Naive thymus-derived CD4-positive, alpha-beta T cell (primary cell): ENCODE results near the gene TTC7B. TPM values are rescaled to one million over a fixed set of nuclear protein-coding genes. Genes with fewer than 3 reads are reported as not detected.

ENCODE experiments used
- ATAC-seq: fragments of 150-1000 bp; cut with Tn5 transposase; 2 replicates; pipeline ENCODE4 v1.10.0; 2021; ENCODE audit warnings: mild to moderate bottlenecking, moderate library complexity
- CTCF ChIA-PET: fragments of 350-600 bp; sonication (Branson Sonifier 250); formaldehyde crosslinking; loops from one replicate; lab custom pipeline; 2021; ENCODE audit warnings: antibody characterized with exemption; lab: Charles Lee
- POLR2A ChIA-PET: fragments of 350-600 bp; sonication (Branson Sonifier 250); formaldehyde crosslinking; loops from one replicate; lab custom pipeline; 2021; ENCODE audit warnings: antibody characterized with exemption, inconsistent platforms; lab: Charles Lee
- DNase-seq, 9 donors: peaks; one replicate each; pipeline versions ENCODE4 v3.0.0 to v3.0.0-alpha.2; 2020 to 2022; ENCODE audit warnings: mixed read lengths in 1 of 9
- H3K27ac ChIP-seq: one replicate; pipeline ENCODE4 v1.7.0; 2013; ENCODE audit warnings: mild to moderate bottlenecking, low read depth, low read length, moderate library complexity
- H3K27me3 ChIP-seq, 2 donors: one replicate each; pipeline ENCODE4 v1.7.0; 2013; ENCODE audit warnings: low read length in 2 of 2, mild to moderate bottlenecking in 2 of 2, moderate library complexity in 2 of 2; ENCODE audit not compliant: control insufficient read depth in 2 of 2, insufficient read depth in 2 of 2
- H3K36me3 ChIP-seq, 3 experiments: 1 replicate in 2 of 3; 2 replicates in 1 of 3; pipeline ENCODE4 v1.7.0; 2013; ENCODE audit warnings: low read length in 3 of 3, mild to moderate bottlenecking in 3 of 3, moderate library complexity in 1 of 3; ENCODE audit not compliant: insufficient read depth in 3 of 3, control insufficient read depth in 2 of 3
- H3K4me1 ChIP-seq, 2 donors: one replicate each; pipeline ENCODE4 v1.7.0; 2013; ENCODE audit warnings: low read length in 2 of 2, mild to moderate bottlenecking in 2 of 2, moderate library complexity in 1 of 2; ENCODE audit not compliant: control insufficient read depth in 2 of 2, insufficient read depth in 2 of 2
- H3K4me3 ChIP-seq: 2 replicates; pipeline ENCODE4 v1.7.0; 2013; ENCODE audit warnings: mild to moderate bottlenecking, low read length
- H3K9me3 ChIP-seq, 3 experiments: 1 replicate in 2 of 3; 2 replicates in 1 of 3; pipeline ENCODE4 v1.7.0; 2013; ENCODE audit warnings: low read length in 3 of 3; ENCODE audit not compliant: control insufficient read depth in 2 of 3
- H3K27ac Mint-ChIP-seq, 9 donors: one replicate each; pipeline ENCODE4 v1.8.0; 2020 to 2022; ENCODE audit warnings: mixed read lengths in 9 of 9, mild to moderate bottlenecking in 8 of 9, moderate library complexity in 5 of 9, inconsistent platforms in 2 of 9
- H3K27me3 Mint-ChIP-seq, 5 donors: one replicate each; pipeline ENCODE4 v1.8.0; 2021 to 2022; ENCODE audit warnings: mixed read lengths in 5 of 5, mild to moderate bottlenecking in 1 of 5
- H3K36me3 Mint-ChIP-seq, 5 donors: one replicate each; pipeline ENCODE4 v1.8.0; 2020 to 2022; ENCODE audit warnings: mixed read lengths in 5 of 5, mild to moderate bottlenecking in 3 of 5, inconsistent platforms in 1 of 5
- H3K4me1 Mint-ChIP-seq, 7 donors: one replicate each; pipeline ENCODE4 v1.8.0; 2020 to 2022; ENCODE audit warnings: mixed read lengths in 7 of 7, mild to moderate bottlenecking in 3 of 7, inconsistent platforms in 1 of 7
- H3K4me3 Mint-ChIP-seq, 10 donors: one replicate each; pipeline ENCODE4 v1.8.0; 2020 to 2022; ENCODE audit warnings: mild to moderate bottlenecking in 10 of 10, mixed read lengths in 10 of 10, moderate library complexity in 6 of 10, inconsistent platforms in 2 of 10
- H3K9me3 Mint-ChIP-seq, 11 donors: one replicate each; pipeline ENCODE4 v1.8.0; 2020 to 2022; ENCODE audit warnings: mixed read lengths in 11 of 11, mild to moderate bottlenecking in 4 of 11, inconsistent platforms in 1 of 11, moderate library complexity in 1 of 11
- intact Hi-C, 2 donors: fragments of 100-400 bp; cut with micrococcal nuclease; formaldehyde crosslinking; loops; one replicate each; pipeline ENCODE4 v1.15.1; 2023
- polyA plus RNA-seq, 2 donors: library from polyadenylated mRNA; unstranded; fragments of 300-500 nt; fragmentation: Illumina TruSeq; gene quantifications; one replicate each; pipeline ENCODE4 v1.2.3, GENCODE V29; 2021
- total RNA-seq, 6 experiments: library from RNA in 5 of 6; stranded (reverse) in 5 of 6; gene quantifications; 1 replicate in 5 of 6; 2 replicates in 1 of 6; pipeline ENCODE4 v1.2.3 and lab custom pipeline; 2021 to 2026

Gene TTC7B
- total and polyA plus RNA-seq, 7 experiments from 2014 or later = 0.08 to 9.5 (median 3.4) TPM; not detected in 2

DNA sequence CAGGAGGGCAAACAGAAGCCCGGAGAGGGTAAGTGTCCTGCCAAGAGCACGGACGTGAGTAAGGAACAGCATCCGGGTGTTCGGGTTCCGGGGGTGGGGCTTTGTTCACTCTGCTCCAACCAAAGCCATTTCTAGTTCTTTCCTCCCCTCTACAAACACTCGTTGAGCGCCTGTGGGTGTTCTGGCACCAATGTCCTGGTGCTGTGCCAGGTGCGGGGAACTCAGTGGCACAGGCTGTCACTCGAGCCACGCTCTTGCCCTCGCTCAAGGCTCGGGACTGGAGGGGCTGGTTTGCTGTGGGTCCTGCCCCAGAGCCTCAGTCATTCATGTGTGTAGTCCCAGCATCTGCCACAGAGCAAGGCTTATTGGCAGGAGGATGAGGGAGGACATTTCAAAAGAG, 261.9 kb downstream of the TTC7B start:
- H3K27ac ChIP-seq = no peak overlapping the region
- no peaks in the 10 kb centered on the region for H3K27me3 Mint-ChIP-seq
- ChIA-PET CTCF (no interaction called here), POLR2A (no interaction called here)
- H3K4me1 ChIP-seq = no peaks in the 10 kb centered on the region
- DNase-seq = no peak
- H3K4me3 ChIP-seq = no peak overlapping the region
- intact Hi-C loops = no loop called here
- H3K4me3 Mint-ChIP-seq = no peak overlapping the region
- H3K9me3 ChIP-seq = no peaks in the 10 kb centered on the region
- H3K4me1 Mint-ChIP-seq = no peaks in the 10 kb centered on the region
- H3K36me3 Mint-ChIP-seq = no peaks in the 10 kb centered on the region
- H3K27ac Mint-ChIP-seq = no peak overlapping the region
- H3K27me3 ChIP-seq = no peaks in the 10 kb centered on the region
- H3K36me3 ChIP-seq = no peaks in the 10 kb centered on the region
- no peak for ATAC-seq
- H3K9me3 Mint-ChIP-seq = no peaks in the 10 kb centered on the region

- Histone ChIP-seq H3K36me3 (no peaks in the 10 kb centered on the region), H3K27ac (no peak overlapping the region), H3K4me1 (no peaks in the 10 kb centered on the region), H3K27me3 (no peaks in the 10 kb centered on the region), H3K4me3 (no peak overlapping the region), H3K9me3 (no peaks in the 10 kb centered on the region)
- Mint-ChIP-seq H3K4me1 (no peaks in the 10 kb centered on the region), H3K4me3 (no peak overlapping the region), H3K36me3 (no peaks in the 10 kb centered on the region), H3K9me3 (no peaks in the 10 kb centered on the region), H3K27me3 (no peaks in the 10 kb centered on the region), H3K27ac (no peak overlapping the region)
- no peak for ATAC-seq
- ChIA-PET POLR2A (no interaction called here), CTCF (no interaction called here)
- intact Hi-C loops = no loop called here
- no peak for DNase-seq
These were observed 262.3 kb downstream of the TTC7B start for GRCh38 chr14:90553921-90554336.

DNA sequence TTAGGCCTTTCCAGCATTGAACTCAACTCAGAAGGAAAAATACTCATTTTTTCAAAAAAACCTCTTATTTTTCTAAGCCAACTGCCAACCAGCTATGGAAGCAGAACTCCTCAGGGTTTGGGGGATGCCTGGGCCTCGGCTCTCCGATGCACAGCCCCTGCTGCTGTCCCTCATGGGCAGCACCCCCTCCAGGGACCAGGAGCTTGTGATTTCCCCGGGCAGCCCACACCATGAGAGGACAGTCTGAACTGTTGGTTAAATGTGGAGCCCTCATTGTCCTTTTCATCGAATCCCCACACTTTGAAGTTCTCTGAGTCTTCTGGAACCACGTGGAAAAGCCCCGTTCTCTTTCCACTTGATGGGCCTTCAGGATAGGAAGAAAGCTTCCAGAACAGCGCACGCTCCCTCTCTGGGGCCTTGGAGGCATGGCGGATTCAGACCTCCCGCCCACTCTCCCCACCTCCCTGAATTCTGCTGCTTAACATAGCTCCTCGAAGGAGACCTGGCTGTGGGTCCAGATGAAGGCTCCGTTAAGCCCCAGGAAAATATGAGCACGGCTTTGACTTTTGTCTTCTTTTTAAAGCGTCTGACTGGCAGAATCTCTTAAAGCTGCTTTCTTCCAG, 262.8 kb downstream of the TTC7B start:
- no peaks in the 10 kb centered on the region for H3K36me3 ChIP-seq
- ATAC-seq = no peak
- H3K27me3 ChIP-seq = no peaks in the 10 kb centered on the region
- no peaks in the 10 kb centered on the region for H3K9me3 Mint-ChIP-seq
- H3K27ac ChIP-seq = no peak overlapping the region
- ChIA-PET CTCF (interaction anchor here (0.6 kb wide), 1 partner anchor 22 kb away, joined by 3 read pairs; no protein-coding TSS in a partner anchor), POLR2A (no interaction called here)
- H3K36me3 Mint-ChIP-seq = no peaks in the 10 kb centered on the region
- no peak overlapping the region for H3K27ac Mint-ChIP-seq
- no peaks in the 10 kb centered on the region for H3K4me1 Mint-ChIP-seq
- intact Hi-C loops = no loop called here
- H3K4me1 ChIP-seq = no peaks in the 10 kb centered on the region
- no peak overlapping the region for H3K4me3 Mint-ChIP-seq
- no peaks in the 10 kb centered on the region for H3K27me3 Mint-ChIP-seq
- no peak overlapping the region for H3K4me3 ChIP-seq
- no peak for DNase-seq
- no peaks in the 10 kb centered on the region for H3K9me3 ChIP-seq

- Histone ChIP-seq H3K27me3 (no peaks in the 10 kb centered on the region), H3K4me1 (no peaks in the 10 kb centered on the region), H3K9me3 (no peaks in the 10 kb centered on the region), H3K36me3 (no peaks in the 10 kb centered on the region), H3K27ac (no peak overlapping the region), H3K4me3 (no peak overlapping the region)
- DNase-seq (no peak), ATAC-seq (no peak)
- no peaks in the 10 kb centered on the region for H3K4me1 Mint-ChIP-seq
- no peaks in the 10 kb centered on the region for H3K9me3 Mint-ChIP-seq
- POLR2A ChIA-PET = no interaction called here
- no peaks in the 10 kb centered on the region for H3K27me3 Mint-ChIP-seq
- CTCF ChIA-PET = interaction anchor here (0.6 kb wide), 1 partner anchor 21 kb away, joined by 3 read pairs; no protein-coding TSS in a partner anchor
- H3K36me3 Mint-ChIP-seq = no peaks in the 10 kb centered on the region
- no peak overlapping the region for H3K27ac Mint-ChIP-seq
- intact Hi-C loops = no loop called here
- no peak overlapping the region for H3K4me3 Mint-ChIP-seq
These were observed 263.5 kb downstream of the TTC7B start for GRCh38 chr14:90552465-90553297.

DNA sequence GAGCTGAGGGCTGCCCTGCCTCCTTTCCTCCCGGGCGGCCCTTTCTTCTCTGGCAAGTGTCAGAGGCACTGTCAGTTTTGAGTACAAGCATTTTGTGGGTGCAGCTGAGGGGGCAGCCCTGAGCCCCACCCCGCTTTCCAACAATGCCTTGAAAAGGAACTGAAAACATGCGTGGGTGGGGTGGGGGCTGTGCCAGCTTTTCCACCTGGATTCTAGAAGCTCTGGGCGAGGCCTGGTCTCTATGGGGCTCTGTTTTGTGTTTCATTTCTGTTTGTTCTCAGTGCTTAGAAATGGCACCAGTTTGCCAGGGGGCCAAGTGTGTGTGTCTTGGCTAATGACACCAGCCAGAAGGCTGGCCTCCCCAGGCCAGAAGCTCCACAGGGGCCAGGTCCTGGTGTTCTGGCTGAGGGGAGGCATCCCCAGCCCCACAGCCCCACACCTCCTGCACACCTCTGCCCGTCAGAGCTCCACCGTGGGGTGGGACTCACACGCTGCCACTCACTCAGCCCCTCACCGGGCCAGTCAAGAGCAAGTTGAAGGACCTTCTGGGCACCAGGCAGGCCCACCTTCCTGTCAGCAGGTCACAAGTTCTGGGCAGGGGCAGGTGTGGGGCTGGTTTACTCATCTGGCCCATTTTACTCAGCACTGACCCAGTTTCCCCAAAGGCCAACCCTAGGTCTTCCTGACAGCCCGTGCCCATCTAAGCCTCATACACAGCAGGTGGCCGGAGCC, 264.3 kb downstream of the TTC7B start:
- Histone ChIP-seq H3K27ac (no peak overlapping the region), H3K4me3 (no peak overlapping the region), H3K27me3 (no peaks in the 10 kb centered on the region), H3K36me3 (no peaks in the 10 kb centered on the region), H3K9me3 (no peaks in the 10 kb centered on the region), H3K4me1 (no peaks in the 10 kb centered on the region)
- H3K9me3 Mint-ChIP-seq = no peaks in the 10 kb centered on the region
- H3K36me3 Mint-ChIP-seq = no peaks in the 10 kb centered on the region
- DNase-seq = no peak
- H3K27me3 Mint-ChIP-seq = no peaks in the 10 kb centered on the region
- intact Hi-C loops = no loop called here
- ChIA-PET POLR2A (no interaction called here), CTCF (no interaction called here)
- no peak overlapping the region for H3K27ac Mint-ChIP-seq
- no peaks in the 10 kb centered on the region for H3K4me1 Mint-ChIP-seq
- H3K4me3 Mint-ChIP-seq = no peak overlapping the region
- ATAC-seq = no peak

DNA sequence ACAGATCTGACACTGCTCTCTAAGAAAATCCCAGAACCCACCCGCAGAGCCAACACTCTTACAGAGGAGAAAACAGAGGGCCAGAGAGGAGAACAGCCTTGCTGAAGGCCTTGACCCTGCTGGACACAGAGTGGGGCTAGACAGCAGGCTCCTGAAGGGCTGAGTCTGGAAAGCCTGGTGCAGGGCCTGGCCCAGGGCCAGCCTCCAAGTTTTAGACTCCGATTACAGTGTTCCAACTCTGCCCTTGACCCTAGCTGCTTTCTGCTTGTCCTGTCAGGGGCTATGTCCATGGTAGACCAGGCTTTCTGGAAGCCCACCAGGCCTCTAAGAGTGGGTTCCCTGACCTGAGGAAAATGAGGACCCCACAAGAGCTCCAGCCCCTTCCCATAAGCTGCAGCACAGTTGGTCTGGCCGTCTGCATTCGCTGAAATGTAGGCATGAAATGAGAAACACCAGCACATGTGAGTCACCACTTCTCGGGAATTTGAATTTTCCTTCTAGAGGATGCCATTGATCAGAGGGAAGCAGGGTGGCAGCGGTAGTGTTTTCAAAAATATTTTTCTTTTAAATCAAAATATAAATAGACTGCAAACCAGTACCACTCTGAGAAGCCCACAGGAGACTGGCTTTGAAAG, 265.0 kb downstream of the TTC7B start:
- no peaks in the 10 kb centered on the region for H3K27me3 ChIP-seq
- H3K9me3 Mint-ChIP-seq = no peaks in the 10 kb centered on the region
- H3K4me3 ChIP-seq = no peak overlapping the region
- H3K4me1 Mint-ChIP-seq = no peaks in the 10 kb centered on the region
- H3K36me3 Mint-ChIP-seq = no peaks in the 10 kb centered on the region
- H3K4me3 Mint-ChIP-seq = no peak overlapping the region
- no peaks in the 10 kb centered on the region for H3K9me3 ChIP-seq
- no peak overlapping the region for H3K27ac ChIP-seq
- H3K27me3 Mint-ChIP-seq = no peaks in the 10 kb centered on the region
- ATAC-seq = no peak
- no peak overlapping the region for H3K27ac Mint-ChIP-seq
- DNase-seq = no peak
- H3K4me1 ChIP-seq = no peaks in the 10 kb centered on the region
- H3K36me3 ChIP-seq = no peaks in the 10 kb centered on the region
- ChIA-PET CTCF (no interaction called here), POLR2A (no interaction called here)
- intact Hi-C loops = no loop called here
